Stimulated activated CD8-positive, alpha-beta memory T cell treated with anti-CD3 and anti-CD28 coated beads, Interleukin-4, amount 100 ng/mL, for 24 hours (primary cell): ENCODE results near the gene MSL1.

Source experiments
- DNase-seq: peaks from one replicate; pipeline ENCODE4 v3.0.0-alpha.2; 2020; ENCODE audit warnings: low read depth

The MSL1 gene, protein sequence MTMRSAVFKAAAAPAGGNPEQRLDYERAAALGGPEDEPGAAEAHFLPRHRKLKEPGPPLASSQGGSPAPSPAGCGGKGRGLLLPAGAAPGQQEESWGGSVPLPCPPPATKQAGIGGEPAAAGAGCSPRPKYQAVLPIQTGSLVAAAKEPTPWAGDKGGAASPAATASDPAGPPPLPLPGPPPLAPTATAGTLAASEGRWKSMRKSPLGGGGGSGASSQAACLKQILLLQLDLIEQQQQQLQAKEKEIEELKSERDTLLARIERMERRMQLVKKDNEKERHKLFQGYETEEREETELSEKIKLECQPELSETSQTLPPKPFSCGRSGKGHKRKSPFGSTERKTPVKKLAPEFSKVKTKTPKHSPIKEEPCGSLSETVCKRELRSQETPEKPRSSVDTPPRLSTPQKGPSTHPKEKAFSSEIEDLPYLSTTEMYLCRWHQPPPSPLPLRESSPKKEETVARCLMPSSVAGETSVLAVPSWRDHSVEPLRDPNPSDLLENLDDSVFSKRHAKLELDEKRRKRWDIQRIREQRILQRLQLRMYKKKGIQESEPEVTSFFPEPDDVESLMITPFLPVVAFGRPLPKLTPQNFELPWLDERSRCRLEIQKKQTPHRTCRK

DNA sequence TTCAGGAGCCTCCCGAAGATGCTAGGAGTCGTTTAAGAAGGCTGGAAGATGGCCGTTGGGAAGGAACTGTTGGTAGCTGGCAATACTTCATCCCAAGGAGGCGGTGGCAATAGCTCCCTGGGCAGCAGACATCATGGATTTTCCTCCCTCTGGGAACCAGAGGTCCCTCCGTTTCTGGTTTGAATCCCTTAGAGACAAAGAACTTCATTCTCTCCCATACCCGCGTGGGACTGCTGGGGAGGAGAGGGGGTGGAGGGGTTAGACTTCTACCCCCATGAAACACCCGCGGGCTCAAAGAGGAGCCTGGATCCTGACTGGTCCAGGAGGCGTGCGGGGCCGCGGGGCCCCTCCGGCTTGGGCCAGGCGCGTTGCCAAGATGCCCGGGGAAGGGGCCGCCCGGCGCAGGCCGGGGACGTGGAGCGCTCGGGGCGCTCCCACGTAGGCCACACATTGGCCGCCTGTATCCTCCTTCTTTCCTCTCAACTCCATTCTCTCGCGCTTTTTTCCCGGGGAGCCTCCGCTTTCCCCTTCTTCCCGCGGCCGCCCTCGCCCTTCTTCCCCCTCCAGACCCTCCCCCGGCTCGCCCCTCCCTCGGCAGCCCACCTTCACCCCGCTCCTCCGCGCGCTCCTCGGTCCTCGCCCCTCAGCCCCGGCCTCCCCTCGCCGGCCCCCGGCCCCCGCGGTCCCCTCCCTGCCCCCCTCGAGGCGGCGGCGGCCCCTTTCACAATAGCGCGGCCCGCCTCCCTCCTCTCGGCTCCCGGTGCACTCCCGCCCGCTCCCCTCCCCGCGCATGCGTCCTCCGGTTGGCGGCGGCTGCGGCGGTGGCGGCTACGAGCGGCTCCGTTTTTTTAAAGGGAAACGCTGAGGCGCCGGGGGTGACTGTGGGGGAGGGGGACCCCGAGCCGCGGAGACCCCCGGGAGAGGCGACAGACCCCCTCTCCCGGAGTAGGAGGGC is at the start of gene MSL1:
Gene MSL1 (plus strand): TSS at position 791 of the 955 bp plus-strand sequence. CDS start 642 bp downstream, outside the sequence.
- peak; percentile 82 for DNase-seq

DNA sequence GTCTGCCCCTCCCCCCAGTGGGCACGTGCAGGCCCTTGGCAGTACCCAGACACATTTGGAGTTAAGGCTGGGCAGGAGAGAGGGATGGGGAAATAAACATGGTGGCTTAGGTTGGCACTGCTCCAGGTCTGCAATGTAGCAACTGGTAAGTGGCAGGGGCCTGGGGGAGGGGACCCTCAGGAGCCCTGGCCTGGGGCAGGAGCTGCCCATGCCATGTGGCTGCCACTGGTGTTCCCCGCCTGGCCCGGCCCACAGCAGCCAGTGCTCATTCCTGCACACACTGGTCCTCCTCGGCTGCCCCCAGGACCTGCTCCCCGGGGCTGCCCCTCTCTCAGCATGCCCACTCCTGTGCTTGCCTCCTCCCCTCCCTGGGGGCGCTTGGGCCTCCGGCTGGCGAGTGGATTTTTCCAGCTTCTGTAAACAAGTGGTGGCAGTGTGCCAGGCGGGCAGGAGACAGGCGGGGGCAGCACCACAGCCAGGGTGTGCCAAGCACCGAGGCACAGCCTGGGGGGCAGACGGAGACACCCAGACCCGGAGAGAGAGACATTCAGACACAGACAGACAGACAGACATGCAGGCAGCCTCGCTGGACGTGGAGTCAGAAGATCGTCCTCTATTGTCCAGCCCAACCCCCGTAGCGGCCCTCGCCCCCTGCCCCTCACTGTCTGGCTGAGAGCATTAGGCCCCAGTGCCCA is 49.6 kb upstream of the MSL1 start:
- no peak for DNase-seq

DNA sequence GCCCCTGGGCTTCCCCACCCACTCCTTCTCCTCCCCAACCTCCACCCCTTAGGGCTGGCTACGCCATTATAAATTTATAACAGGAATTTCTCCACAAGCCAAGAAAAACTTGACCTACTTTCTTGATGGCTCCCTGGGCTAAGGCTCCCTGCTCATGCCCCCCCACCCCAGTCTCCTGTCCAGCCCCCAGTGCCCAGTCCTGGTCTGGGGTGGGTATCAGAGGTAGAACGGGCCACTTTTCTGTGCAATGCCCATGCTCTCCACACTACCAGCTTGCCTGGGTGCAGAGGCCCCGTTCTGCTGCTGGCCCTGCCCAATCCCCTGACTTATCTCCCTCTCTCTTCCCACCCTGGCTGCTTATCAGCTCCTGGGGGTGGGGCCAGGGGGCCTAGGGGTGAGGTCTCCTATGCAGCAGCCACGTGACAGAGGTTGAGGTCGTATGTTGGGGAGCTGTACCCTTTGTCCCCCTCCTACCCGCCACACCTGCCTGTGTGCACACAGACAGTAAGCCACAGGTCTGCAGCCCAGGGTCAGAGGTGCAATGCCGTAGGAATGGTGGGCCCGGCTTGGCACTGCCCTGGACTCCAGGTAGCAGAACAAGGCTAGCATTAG is 48.9 kb upstream of the MSL1 start:
- DNase-seq: no peak

DNA sequence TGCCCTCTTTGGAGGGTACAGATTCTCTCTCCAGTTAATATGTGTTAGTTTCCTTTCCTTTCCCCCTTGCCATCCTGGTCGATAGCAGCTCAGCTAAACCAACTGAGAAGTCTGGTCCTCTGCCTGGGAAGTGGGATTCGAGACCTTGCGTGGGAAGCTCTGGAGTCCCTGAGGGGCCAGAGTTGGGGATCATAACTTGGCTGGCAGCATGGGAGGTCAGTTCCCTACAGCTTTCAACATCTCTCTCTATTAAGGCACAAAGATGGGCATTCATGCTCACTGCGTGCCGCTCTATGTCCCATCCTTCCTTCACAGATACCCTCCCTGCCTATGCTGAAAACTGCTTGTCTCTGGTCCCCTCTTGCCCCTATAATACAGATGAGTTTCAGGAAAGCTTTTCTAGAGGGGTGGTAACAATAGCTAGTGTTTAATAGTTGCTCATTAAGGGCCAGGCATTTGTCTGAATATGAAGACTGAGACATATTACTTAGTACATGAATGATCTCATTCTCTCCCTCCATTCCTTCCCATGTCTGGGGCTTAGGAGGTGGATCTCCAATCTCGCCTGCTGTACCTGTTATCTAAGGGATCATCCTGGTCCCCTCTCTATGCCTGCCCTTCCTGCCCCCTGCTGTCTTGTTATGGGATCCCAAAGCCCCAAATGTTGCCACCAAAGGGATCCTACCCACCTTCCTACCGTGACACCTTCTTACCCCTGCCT is 48.2 kb upstream of the MSL1 start:
- no peak for DNase-seq

- no peak for DNase-seq
Observed at GRCh38 chr17:40074175-40074512, 47.6 kb upstream of the MSL1 start.

DNA sequence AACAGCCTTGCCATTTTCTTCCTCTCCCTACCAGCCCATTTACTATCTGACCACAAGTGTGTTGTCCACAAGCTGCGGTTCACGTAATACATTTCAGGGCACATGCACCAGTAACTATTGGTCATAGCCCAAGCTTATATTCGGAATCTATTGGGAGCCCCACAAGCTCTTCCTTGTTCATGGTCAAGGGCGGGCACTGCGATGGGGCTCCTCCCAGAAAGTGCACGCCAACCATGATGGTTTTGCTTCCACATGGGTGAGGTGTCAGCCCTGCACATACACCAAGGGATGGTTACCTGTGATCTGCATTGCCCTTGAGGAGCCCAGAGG is 46.9 kb upstream of the MSL1 start:
- no peak for DNase-seq

DNA sequence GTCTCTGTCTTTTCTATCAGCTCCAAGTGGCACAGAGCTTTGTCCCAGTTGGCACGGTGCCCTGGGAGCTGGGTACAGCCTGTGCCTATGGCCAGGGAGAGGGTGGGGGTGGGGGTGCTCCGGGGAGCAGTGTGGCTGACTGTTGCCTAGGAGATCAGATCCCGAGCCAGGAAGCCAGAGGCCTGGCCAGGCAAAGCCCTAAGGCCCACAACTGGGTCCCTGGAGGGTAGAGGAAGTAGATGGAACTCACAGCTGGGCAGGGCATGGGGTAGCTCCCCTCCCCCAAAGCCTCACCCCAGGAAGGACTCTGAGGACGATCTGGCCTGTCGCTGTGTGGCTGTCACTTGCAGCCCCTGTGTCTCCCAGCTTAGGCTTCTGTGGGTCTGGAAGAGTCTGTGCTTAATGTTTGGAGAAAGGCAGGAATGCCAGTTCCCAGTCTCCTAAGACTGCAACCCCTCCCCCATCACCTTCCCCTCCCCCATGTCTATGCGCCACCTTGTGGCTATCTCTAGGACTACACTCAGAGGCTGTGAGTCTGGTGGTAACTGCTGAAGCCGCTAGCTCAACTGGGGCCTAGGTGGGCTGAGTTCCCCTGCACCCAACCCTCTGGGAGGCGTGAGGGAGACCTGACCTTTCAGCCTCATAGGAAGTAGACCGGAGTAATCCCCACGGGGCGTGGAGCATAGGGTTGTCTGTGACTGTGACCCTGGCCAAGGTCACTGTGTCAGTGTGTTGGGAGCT is 46.4 kb upstream of the MSL1 start:
- DNase-seq: no peak

DNA sequence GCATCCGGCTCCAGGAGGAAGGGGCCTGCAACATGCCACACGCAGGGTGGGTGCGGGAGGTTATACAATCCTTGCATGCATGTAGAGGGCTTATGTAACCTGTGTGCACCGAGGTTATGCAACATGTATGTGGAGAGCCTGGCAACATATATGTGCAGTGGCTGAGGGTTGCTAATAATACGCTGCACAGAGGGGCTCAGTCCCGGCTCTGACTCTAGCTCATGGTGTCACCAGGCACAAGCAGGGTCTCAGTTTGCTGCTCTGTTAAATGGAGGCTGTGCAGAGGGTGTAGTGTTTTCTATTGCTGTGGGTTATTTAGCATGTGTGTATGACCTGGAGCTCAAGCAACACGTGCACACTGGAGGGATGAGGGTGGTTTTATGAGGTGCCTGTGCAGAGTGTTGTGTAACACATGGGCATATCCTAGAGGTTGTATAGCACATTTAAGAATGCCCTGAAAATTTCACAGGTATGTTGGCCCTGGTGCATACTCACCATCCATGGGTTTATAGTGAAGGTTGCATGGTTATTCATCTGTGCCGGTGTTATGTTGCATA is 45.8 kb upstream of the MSL1 start:
- DNase-seq: no peak

- DNase-seq: no peak
Observed at GRCh38 chr17:40076591-40076990, 45.2 kb upstream of the MSL1 start.

- DNase-seq: no peak
Observed at GRCh38 chr17:40079545-40079944, 42.2 kb upstream of the MSL1 start.

- DNase-seq: no peak
Observed at GRCh38 chr17:40084477-40084876, 37.3 kb upstream of the MSL1 start.

DNA sequence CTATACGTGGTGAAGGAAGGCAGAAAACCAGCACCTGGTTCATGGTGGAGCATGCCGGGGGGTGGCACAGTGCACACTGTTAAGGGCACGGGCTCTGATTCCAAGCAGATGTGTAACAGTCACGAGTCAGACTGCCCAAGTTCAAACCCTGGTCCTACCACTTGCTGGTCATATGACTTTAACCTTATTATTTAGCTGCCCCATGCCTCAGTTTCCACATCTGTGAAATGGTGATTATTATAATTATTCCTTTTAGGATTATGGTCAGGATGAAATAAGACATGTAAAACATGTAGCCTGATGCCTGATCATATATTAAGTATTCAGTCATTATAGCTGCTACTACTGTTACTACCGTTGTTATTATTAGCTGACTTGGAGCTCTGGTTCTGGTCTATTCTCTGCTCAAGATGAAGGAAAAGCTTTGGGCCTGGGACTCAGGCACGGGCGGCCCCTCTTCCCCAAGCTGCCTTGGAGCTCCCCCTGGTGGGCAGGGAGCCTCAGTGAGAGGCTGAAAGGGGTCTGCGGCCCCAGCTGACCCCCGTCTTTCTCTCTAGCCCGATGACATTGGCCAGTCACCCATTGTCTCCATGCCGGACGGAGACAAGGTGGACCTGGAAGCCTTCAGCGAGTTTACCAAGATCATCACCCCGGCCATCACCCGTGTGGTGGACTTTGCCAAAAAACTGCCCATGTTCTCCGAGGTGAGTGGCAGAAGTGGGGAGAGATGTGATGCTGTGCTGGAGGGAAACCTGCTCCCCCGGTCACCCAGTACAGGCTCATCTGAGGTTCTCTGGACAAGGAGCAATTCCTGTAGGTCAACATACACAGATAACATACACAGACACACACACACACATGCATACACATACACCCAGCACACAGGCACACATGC is 35.4 kb upstream of the MSL1 start:
- peak; percentile 51 for DNase-seq

DNA sequence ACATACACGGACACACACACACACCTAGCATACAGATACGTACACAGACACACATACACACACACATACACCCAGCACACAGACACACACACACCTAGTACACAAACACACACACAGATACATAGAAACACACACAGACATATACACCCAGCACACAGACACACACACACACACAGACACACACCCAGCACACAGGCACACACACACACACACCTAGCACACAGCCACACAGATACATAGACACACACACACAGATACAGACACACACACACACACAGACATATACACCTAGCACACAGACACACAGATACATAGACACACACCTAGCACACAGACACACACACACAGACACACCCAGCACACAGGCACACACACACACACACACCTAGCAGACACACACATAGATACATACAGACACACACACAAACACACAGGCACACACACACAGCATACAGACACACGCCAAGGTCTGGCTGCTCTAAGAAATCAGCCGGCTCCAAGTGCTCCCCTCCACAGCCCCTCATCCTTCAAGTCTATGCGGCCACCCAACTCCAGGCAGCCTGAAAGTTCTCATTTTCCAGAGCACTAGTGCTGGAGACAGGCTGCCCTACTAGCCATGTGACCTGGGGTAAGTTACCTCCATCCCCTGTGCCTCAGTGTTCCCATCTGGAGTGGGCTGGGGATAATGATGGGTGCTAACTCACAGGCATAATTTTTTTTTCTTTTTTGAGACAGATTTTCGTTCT is 34.5 kb upstream of the MSL1 start:
- no peak for DNase-seq

DNA sequence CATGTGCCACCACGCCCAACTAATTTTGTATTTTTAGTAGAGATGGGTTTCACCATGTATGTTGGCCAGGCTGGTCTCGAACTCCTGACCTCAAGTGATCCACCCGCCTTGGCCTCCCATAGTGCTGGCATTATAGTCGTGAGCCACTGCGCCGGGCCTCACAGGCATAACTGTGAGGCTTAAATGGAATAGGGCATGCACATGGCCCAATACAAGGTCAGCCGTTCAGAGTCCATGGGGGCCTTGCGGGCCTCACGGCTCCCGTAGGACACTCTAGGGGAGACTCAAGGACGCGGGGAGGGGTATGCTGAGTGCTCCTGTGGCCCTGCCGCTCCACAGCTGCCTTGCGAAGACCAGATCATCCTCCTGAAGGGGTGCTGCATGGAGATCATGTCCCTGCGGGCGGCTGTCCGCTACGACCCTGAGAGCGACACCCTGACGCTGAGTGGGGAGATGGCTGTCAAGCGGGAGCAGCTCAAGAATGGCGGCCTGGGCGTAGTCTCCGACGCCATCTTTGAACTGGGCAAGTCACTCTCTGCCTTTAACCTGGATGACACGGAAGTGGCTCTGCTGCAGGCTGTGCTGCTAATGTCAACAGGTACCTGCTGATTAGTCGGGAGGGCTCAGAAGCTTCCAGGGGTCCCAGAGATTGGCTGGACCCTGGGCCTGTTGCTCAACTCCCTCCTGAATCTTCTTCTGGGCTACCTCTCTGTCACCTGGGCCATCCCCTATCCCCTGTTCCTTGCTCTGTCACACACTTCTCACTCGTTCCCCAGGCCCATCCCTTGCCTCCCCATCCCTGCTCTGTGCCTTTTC is 33.7 kb upstream of the MSL1 start:
- DNase-seq: no peak

- DNase-seq: no peak
Observed at GRCh38 chr17:40089077-40089895, 32.5 kb upstream of the MSL1 start.
